Mesenchymal stem cell (in vitro differentiated cells and primary cell): ENCODE results near the gene CACNA1C.
"Not testable (repeated sequence)": the region's sequence is repeated elsewhere in the genome, so short reads cannot be mapped to it uniquely, and the experiment has no call there.

ENCODE experiments used
- DNase-seq: peaks from one replicate; pipeline ENCODE4 v3.0.0-alpha.2; 2013
- H2AFZ ChIP-seq: one replicate; pipeline ENCODE4 v1.6.1; 2013; ENCODE audit warnings: low read depth, mild to moderate bottlenecking, control low read depth, inconsistent platforms, low read length, moderate library complexity
- H2AK5ac ChIP-seq: 2 replicates; pipeline ENCODE4 v1.6.1; 2013; ENCODE audit warnings: low read length, moderate library complexity, mild to moderate bottlenecking, inconsistent platforms; ENCODE audit not compliant: severe bottlenecking
- H2BK120ac ChIP-seq: one replicate; pipeline ENCODE4 v1.6.1; 2013; ENCODE audit warnings: low read depth, mild to moderate bottlenecking, inconsistent platforms, low read length, moderate library complexity
- H2BK12ac ChIP-seq, 2 experiments: one replicate each; pipeline ENCODE4 v1.6.1; 2013; ENCODE audit warnings: inconsistent platforms in 2 of 2, low read length in 2 of 2, mild to moderate bottlenecking in 2 of 2, moderate library complexity in 2 of 2, control low read depth in 1 of 2
- H2BK15ac ChIP-seq: one replicate; pipeline ENCODE4 v1.6.1; 2013; ENCODE audit warnings: mild to moderate bottlenecking, low read depth, inconsistent platforms; ENCODE audit not compliant: poor library complexity, severe bottlenecking
- H2BK5ac ChIP-seq: 2 replicates; pipeline ENCODE4 v1.6.1; 2013; ENCODE audit warnings: low read depth, mild to moderate bottlenecking, low read length, control low read depth, inconsistent platforms; ENCODE audit not compliant: poor library complexity, severe bottlenecking
- H3K14ac ChIP-seq, 2 experiments: one replicate each; pipeline ENCODE4 v1.6.1; 2013; ENCODE audit warnings: inconsistent platforms in 2 of 2, low read length in 2 of 2, control low read depth in 1 of 2, mild to moderate bottlenecking in 1 of 2, moderate library complexity in 1 of 2
- H3K18ac ChIP-seq, 2 experiments: one replicate each; pipeline ENCODE4 v1.6.1; 2013; ENCODE audit warnings: inconsistent platforms in 2 of 2, low read length in 2 of 2, control low read depth in 1 of 2, low read depth in 1 of 2, mild to moderate bottlenecking in 1 of 2
- H3K23ac ChIP-seq, 2 experiments: one replicate each; pipeline ENCODE4 v1.6.1; 2013; ENCODE audit warnings: inconsistent platforms in 2 of 2, low read length in 2 of 2, mild to moderate bottlenecking in 2 of 2, moderate library complexity in 2 of 2, control low read depth in 1 of 2
- H3K27ac ChIP-seq: 2 replicates; pipeline ENCODE4 v1.5.1; 2013; ENCODE audit warnings: mild to moderate bottlenecking, moderate library complexity, low read length, control low read depth, inconsistent platforms; ENCODE audit not compliant: poor library complexity, severe bottlenecking
- H3K27me3 ChIP-seq, 2 experiments: 2 replicates each; pipeline versions ENCODE4 v1.6.1 to v1.7.0; 2013; ENCODE audit warnings: low read length in 2 of 2, mild to moderate bottlenecking in 2 of 2, moderate library complexity in 2 of 2, control low read depth in 1 of 2, inconsistent platforms in 1 of 2; ENCODE audit not compliant: control insufficient read depth in 1 of 2, insufficient read depth in 1 of 2
- H3K36me3 ChIP-seq, 2 experiments: 2 replicates each; pipeline versions ENCODE4 v1.6.1 to v1.7.0; 2013; ENCODE audit warnings: low read length in 2 of 2, control low read depth in 1 of 2, inconsistent platforms in 1 of 2, low read depth in 1 of 2, mild to moderate bottlenecking in 1 of 2; ENCODE audit not compliant: insufficient read depth in 2 of 2, control insufficient read depth in 1 of 2
- H3K4ac ChIP-seq, 2 experiments: one replicate each; pipeline ENCODE4 v1.6.1; 2013; ENCODE audit warnings: inconsistent platforms in 2 of 2, low read length in 2 of 2, mild to moderate bottlenecking in 2 of 2, moderate library complexity in 2 of 2, control low read depth in 1 of 2, low read depth in 1 of 2
- H3K4me1 ChIP-seq: 2 replicates; pipeline ENCODE4 v1.6.1; 2013; ENCODE audit warnings: low read depth, low read length, control low read depth; ENCODE audit not compliant: control insufficient read depth, insufficient read depth
- H3K4me2 ChIP-seq: 2 replicates; pipeline ENCODE4 v1.6.1; 2013; ENCODE audit warnings: low read length, mild to moderate bottlenecking, inconsistent platforms; ENCODE audit not compliant: poor library complexity, severe bottlenecking
- H3K4me3 ChIP-seq, 2 experiments: 2 replicates each; pipeline versions ENCODE4 v1.5.1 to v1.7.0; 2013; ENCODE audit warnings: low read length in 2 of 2, mild to moderate bottlenecking in 2 of 2, control low read depth in 1 of 2, low read depth in 1 of 2; ENCODE audit not compliant: insufficient read depth in 1 of 2
- H3K79me1 ChIP-seq: replicated peaks from 2 replicates; pipeline ENCODE4 v1.6.1; 2013; ENCODE audit warnings: mild to moderate bottlenecking, control low read depth, low read length, inconsistent platforms; ENCODE audit not compliant: poor library complexity, severe bottlenecking
- H3K9ac ChIP-seq: 2 replicates; pipeline ENCODE4 v1.7.0; 2013; ENCODE audit warnings: mild to moderate bottlenecking, low read length, moderate library complexity
- H3K9me3 ChIP-seq: 2 replicates; pipeline ENCODE4 v1.7.0; 2013; ENCODE audit warnings: mild to moderate bottlenecking, low read length; ENCODE audit not compliant: control insufficient read depth
- H4K8ac ChIP-seq: one replicate; pipeline ENCODE4 v1.6.1; 2013; ENCODE audit warnings: inconsistent platforms, mild to moderate bottlenecking, low read length, moderate library complexity
- H4K91ac ChIP-seq: one replicate; pipeline ENCODE4 v1.6.1; 2013; ENCODE audit warnings: mild to moderate bottlenecking, low read length, inconsistent platforms
- WGBS: methylation state at CpG from one replicate; pipeline ENCODE4 v1.1.7; 2013; ENCODE audit warnings: mixed read lengths; 5-methylcytosine and 5-hydroxymethylcytosine counted together

The CACNA1C gene

GRCh38 chr12:2490831-2491230 is 438.0 kb downstream of the CACNA1C start:
- H3K23ac ChIP-seq: no peak overlapping the region
- peaks cover 0 to 11% of the 10 kb centered on the region in 2 experiments for H3K27me3 ChIP-seq
- H2BK120ac ChIP-seq: no peak overlapping the region
- H3K79me1 ChIP-seq: no peaks in the 10 kb centered on the region
- no peak overlapping the region for H3K9ac ChIP-seq
- H3K9me3 ChIP-seq: no peaks in the 10 kb centered on the region
- H3K4ac ChIP-seq: no peak overlapping the region
- H2BK12ac ChIP-seq: no peak overlapping the region
- no peak overlapping the region for H2AFZ ChIP-seq
- H3K4me1 ChIP-seq: no peaks in the 10 kb centered on the region
- no peak for DNase-seq
- H2AK5ac ChIP-seq: no peak overlapping the region
- no peak overlapping the region for H3K14ac ChIP-seq
- H4K91ac ChIP-seq: no peak overlapping the region
- H3K18ac ChIP-seq: no peak overlapping the region
- H3K27ac ChIP-seq: no peak overlapping the region
- H3K36me3 ChIP-seq: peaks cover 0 to 44% of the 10 kb centered on the region in 2 experiments
- no peak overlapping the region for H3K4me3 ChIP-seq
- no peak overlapping the region for H3K4me2 ChIP-seq
- 39% methylated on average over 3 of the region's 3 CpGs for WGBS
- H4K8ac ChIP-seq: no peak overlapping the region
- H2BK5ac ChIP-seq: no peak overlapping the region
- H2BK15ac ChIP-seq: no peak overlapping the region

GRCh38 chr12:2491349-2491748 is 438.6 kb downstream of the CACNA1C start:
- H4K91ac ChIP-seq, H3K27ac ChIP-seq, H3K23ac ChIP-seq, H3K4me3 ChIP-seq, H2AFZ ChIP-seq, H3K9me3 ChIP-seq, H2BK12ac ChIP-seq, H3K4ac ChIP-seq, H3K79me1 ChIP-seq, H2BK120ac ChIP-seq, DNase-seq, H3K14ac ChIP-seq, H3K4me2 ChIP-seq, H4K8ac ChIP-seq, H2BK5ac ChIP-seq, H3K4me1 ChIP-seq, H2BK15ac ChIP-seq, H3K9ac ChIP-seq, H3K18ac ChIP-seq, H2AK5ac ChIP-seq: not testable (repeated sequence)
- H3K27me3 ChIP-seq: peaks cover 0 to 11% of the 10 kb centered on the region in 2 experiments
- WGBS: 52% methylated on average over 1 of the region's 2 CpGs
- peaks cover 0 to 39% of the 10 kb centered on the region in 2 experiments for H3K36me3 ChIP-seq

- Histone ChIP-seq H3K9ac (no peak overlapping the region), H3K27ac (no peak overlapping the region), H3K4me2 (no peak overlapping the region), H2AFZ (no peak overlapping the region), H4K91ac (no peak overlapping the region), H3K27me3 (peaks cover 0 to 11% of the 10 kb centered on the region in 2 experiments), H3K4ac (no peak overlapping the region), H2BK120ac (no peak overlapping the region), H3K9me3 (no peaks in the 10 kb centered on the region), H3K23ac (no peak overlapping the region), H3K79me1 (no peaks in the 10 kb centered on the region), H2AK5ac (no peak overlapping the region), H2BK12ac (no peak overlapping the region), H3K18ac (no peak overlapping the region), H2BK5ac (no peak overlapping the region), H3K14ac (no peak overlapping the region), H3K36me3 (peaks cover 0 to 36% of the 10 kb centered on the region in 2 experiments), H3K4me3 (no peak overlapping the region), H3K4me1 (no peaks in the 10 kb centered on the region), H4K8ac (no peak overlapping the region), H2BK15ac (no peak overlapping the region)
- WGBS: 75% methylated on average over 8 of the region's 11 CpGs
- no peak for DNase-seq
Observed at GRCh38 chr12:2492236-2492635, 439.4 kb downstream of the CACNA1C start.

GRCh38 chr12:2493086-2493485 is 440.3 kb downstream of the CACNA1C start:
- no peak for DNase-seq
- WGBS: 96% methylated on average over 14 of the region's 16 CpGs
- H2BK120ac ChIP-seq: no peak overlapping the region
- no peak overlapping the region for H3K4me2 ChIP-seq
- no peak overlapping the region for H2BK5ac ChIP-seq
- no peaks in the 10 kb centered on the region for H3K4me1 ChIP-seq
- H2AFZ ChIP-seq: no peak overlapping the region
- peaks cover 0 to 32% of the 10 kb centered on the region in 2 experiments for H3K36me3 ChIP-seq
- peak overlapping the region in 1 of 2 experiments; percentile 12 for H3K4me3 ChIP-seq
- H3K27ac ChIP-seq: no peak overlapping the region
- H2AK5ac ChIP-seq: no peak overlapping the region
- H4K8ac ChIP-seq: no peak overlapping the region
- H3K23ac ChIP-seq: no peak overlapping the region
- no peak overlapping the region for H2BK15ac ChIP-seq
- peak overlapping the region in 1 of 2 experiments; percentile 6 for H2BK12ac ChIP-seq
- no peaks in the 10 kb centered on the region for H3K9me3 ChIP-seq
- no peak overlapping the region for H4K91ac ChIP-seq
- H3K18ac ChIP-seq: no peak overlapping the region
- no peaks in the 10 kb centered on the region for H3K79me1 ChIP-seq
- peak overlapping the region in 1 of 2 experiments; percentile 95 for H3K14ac ChIP-seq
- H3K27me3 ChIP-seq: peaks cover 0 to 11% of the 10 kb centered on the region in 2 experiments
- H3K4ac ChIP-seq: no peak overlapping the region
- H3K9ac ChIP-seq: no peak overlapping the region
